HG03097 (cell line): ENCODE data around the gene WFDC10B.
"Not testable (repeated sequence)": the region's sequence is repeated elsewhere in the genome, so short reads cannot be mapped to it uniquely, and the experiment has no call there.

ENCODE experiments used
- ATAC-seq: cut with Tn5 transposase; IDR thresholded peaks from one replicate; pipeline ENCODE4 v1.9.1; 2021; ENCODE audit not compliant: unreplicated experiment, low FRiP score

The WFDC10B gene

DNA sequence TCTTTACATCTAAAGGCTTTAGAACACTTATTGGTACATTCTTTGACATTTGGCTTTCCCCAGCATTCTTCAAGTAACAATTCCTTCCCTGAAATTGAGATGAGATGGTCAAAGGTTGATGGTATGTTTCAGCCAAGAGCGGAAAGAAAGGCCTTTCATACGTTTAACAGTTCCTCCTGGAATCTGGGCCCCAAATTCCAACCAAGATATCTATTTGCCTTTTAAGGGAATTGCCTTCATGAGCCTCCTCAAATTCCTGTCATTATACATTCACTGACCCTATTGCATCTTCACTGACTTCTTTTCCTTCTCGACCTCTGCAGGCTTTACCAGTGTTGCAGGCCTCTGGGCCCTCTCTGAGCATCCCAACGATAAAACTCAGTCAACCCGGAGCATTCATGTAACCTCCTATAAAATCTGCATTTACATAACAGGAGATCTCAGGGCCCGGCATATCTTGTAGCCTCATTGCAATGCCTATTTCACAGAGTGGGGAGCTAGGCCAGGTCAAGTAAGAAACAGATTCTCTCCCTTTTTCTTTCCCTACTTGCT lies 55.4 kb downstream of the WFDC10B start:
- no peak for ATAC-seq

DNA sequence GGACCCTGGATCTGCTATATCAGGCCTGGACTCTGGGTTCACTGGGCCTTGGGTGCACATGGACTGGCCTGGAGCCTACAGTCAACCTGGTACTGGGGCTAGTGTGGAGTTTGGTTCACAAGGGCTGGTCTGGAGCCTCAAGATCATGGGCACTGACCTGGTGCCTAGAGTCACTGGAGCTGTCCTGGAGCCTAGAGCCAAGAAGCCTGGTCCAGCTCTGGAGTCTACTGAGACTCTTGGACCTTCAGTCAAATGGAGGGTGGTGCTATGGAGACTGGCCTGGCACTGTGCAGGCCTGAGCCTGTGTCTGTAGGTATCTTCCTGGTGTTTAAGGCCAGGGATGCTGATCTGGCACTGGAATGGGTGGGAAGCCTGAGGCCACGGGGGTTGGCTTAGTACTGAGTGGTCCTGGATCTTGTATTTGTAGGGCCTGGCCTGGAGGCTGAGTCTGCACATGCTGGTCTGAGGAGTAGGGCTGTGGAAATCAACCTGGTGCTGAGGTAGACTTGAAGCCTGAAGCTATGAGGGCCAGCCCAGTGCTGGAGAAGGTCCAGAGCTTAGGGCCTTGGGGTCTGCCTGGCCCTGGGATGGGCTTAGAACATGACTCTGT lies 57.3 kb downstream of the WFDC10B start:
- ATAC-seq: no peak

DNA sequence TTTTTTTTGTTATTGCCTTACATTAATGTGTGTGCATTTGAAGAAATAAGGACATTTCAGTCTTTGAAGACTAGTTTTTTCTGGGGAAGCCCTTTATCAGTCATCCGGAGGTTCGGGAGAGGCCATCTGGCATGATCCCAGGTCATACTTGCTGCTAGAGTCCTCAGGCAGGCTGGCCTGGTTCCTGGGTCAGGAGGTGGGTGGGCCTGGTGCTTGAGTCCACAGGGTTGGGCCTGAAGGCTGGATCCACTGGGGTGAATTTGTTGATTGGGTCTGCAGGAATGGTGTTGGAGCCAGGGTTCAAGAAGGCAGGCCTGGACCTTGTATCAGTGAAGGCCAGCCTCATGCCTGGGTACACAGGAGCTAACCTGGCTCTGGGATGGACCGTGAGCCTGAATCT lies 57.9 kb downstream of the WFDC10B start:
- ATAC-seq: no peak

DNA sequence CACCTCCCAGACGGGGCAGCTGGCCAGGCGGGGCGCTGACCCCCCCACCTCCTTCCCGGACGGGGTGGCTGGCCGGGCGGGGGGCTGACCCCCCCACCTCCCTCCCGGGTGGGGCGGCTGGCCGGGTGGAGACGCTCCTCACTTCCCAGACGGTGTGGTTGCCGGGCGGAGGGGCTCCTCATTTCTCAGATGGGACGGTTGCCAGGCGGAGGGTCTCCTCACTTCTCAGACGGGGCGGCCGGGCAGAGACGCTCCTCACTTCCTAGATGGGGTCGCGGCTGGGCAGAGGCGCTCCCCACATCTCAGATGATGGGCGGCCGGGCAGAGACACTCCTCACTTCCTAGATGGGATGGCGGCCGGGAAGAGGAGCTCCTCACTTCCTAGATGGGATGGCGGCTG lies 59.0 kb downstream of the WFDC10B start:
- not testable (repeated sequence) for ATAC-seq

DNA sequence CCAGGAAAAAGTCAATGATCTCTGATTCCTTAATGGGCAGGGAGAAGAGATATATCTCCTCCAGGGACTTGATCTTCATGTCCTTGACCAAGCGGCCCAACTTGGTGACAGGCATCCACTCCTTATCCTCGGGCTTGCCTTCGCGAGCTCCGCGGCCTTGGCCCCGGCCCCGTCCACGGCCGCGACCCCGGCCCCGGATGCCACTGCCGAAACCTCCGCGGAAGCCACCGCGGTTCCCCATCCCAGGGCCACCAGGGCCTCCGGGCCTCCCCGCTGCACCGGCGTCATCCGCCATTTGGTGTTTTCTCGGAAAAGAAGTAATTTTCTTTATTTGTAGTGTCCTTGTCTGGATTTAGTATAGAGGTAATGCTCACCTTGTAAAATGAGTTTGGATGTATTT lies 63.7 kb downstream of the WFDC10B start:
- ATAC-seq: not testable (repeated sequence)

DNA sequence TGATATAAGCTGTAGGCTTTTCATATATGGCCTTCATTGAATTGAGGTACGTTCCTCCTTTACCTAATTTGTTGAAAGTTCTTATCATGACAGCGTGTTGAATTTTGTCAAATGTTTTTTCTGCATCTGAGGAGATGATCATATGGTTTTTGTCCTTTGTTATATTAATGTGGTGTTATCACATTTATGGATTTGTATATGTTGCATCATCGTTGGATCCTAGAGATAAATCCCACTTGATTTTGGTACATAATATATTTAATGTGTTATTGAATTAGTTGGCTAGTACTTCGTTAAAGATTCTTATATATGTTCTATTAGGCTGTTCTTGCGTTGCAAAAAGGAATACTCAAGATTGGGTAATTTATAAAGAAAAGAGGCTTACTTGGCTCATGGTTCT lies 65.1 kb downstream of the WFDC10B start:
- ATAC-seq: no peak

DNA sequence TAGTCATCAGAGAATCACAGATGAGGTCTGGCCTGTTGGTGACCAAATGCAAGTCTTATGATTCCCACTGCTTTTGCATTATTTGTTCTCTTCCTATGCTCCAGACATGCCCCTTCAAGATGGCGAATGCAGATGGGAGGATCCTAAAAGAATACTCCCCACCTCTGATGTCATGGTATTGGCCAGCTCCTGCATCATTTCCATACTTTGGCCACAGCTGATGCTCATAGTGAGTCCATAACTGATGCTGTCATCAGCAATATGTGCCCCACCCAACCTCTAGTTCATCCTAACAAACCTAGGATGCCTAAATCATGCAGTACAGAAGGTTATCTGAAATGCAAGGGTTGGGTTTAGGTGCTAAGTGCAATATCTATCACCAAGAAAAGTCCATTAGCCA lies 68.3 kb downstream of the WFDC10B start:
- no peak for ATAC-seq
